ENCODE results near the gene SLC13A4.
"Not testable (repeated sequence)": the region's sequence is repeated elsewhere in the genome, so short reads cannot be mapped to it uniquely, and the experiment has no call there.

SLC13A4 gene, protein sequence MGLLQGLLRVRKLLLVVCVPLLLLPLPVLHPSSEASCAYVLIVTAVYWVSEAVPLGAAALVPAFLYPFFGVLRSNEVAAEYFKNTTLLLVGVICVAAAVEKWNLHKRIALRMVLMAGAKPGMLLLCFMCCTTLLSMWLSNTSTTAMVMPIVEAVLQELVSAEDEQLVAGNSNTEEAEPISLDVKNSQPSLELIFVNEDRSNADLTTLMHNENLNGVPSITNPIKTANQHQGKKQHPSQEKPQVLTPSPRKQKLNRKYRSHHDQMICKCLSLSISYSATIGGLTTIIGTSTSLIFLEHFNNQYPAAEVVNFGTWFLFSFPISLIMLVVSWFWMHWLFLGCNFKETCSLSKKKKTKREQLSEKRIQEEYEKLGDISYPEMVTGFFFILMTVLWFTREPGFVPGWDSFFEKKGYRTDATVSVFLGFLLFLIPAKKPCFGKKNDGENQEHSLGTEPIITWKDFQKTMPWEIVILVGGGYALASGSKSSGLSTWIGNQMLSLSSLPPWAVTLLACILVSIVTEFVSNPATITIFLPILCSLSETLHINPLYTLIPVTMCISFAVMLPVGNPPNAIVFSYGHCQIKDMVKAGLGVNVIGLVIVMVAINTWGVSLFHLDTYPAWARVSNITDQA

DNA sequence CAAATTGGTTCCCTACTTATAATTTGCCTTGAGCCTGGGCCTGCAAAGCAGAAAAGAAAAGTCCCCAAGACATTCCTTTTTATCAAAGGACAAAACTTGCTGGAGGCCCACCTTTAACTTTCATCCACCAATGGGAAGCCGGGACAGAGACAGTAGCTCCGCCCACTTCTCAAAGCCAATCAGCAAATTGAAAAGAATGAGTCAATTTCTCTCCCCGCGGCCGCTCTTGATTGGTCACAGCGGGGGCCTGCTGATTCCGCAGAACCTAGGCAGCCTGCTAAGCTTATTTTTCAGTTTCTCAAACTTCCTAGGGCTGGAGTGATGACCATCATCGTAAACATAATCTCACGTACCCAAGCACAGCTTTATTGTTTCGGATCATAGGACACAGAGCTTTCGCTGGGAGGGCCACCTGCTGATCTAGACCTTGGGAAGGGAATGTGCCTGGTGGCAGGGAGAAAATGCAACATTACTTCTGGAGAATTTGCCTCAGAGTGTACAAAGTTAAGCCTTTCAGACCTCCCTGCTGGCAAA is at the start of gene SLC13A4:
SLC13A4 (minus strand) TSS at position 51 of the 534 bp plus-strand sequence. CDS start 690 bp downstream, outside the sequence.
- ATAC-seq, result no peak

DNA sequence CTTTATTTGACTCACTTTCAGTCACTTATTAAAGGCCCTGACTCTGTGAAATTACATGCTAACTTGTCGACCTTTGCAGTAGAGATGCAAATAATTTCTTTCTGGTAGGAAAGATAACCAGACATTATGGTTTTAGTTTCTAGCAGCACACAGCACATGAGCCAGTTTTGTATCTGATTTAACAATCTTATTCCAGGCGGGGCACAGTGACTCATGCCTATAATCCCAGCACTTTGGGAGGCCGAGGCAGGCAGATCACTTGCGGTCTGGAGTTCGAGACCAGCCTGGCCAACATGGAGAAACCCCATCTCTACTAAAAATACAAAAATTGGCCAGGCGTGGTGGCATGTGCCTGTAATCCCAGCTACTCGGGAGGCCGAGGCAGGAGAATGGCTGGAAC is 47.9 kb upstream of the SLC13A4 start:
- ATAC-seq, result not testable (repeated sequence)

DNA sequence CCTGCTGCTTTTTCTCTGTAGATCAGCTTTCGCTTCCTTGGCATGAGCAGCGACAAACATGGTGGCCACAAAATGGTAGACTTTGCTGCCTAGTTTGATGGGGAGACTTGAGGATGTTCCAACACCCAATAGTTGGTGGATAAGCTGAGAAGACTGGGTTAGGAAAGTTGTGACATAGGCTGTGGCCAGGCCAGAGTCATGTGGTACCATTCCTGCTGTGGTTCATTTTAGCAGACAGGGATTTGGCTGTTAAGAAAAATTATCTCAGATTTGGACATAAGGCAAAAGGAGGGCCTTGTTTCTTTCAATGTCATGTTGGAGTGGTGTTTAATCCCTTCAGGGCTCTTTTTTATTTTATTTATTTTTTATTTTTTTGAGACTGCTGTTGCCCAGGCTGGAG is 47.2 kb upstream of the SLC13A4 start:
- ATAC-seq, result no peak

DNA sequence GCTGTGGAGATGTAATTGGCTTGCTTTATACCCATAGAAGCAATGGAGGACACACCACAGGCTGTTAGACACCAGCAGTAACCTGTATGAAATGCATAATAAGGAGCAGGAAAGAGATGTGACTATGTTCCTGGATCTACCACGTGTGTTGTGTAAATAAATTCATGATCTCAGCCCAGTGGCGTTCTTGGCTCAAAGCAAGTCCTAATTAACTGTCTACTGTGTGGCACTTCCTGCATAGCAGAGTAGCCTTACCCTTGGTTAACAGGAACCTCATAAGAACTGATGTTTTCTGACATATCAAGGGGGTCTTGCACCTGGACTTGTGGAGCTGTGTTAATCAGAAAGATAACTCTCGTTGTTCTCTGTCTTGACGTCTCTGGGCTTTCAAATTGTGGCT is 46.3 kb upstream of the SLC13A4 start:
- ATAC-seq, result no peak

DNA sequence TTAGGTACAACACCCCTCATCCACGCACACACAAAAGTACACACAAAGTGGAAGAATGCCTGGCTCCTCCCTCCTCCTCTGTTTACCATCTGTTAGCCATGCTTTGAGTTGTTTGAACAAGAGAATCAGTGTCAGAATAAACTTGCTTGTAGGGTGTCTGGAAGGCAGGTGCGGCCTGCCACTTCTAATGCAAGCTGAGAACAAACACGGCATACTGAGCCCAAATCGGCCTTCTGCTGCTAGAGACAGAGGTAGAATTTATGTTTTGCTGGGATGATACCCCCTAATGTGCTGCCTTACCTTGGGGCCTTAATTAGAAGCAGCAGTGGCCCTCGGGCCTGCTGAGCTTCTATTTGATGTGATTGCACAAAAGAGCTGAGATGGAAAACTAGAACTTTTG is 45.5 kb upstream of the SLC13A4 start:
- ATAC-seq, result no peak

DNA sequence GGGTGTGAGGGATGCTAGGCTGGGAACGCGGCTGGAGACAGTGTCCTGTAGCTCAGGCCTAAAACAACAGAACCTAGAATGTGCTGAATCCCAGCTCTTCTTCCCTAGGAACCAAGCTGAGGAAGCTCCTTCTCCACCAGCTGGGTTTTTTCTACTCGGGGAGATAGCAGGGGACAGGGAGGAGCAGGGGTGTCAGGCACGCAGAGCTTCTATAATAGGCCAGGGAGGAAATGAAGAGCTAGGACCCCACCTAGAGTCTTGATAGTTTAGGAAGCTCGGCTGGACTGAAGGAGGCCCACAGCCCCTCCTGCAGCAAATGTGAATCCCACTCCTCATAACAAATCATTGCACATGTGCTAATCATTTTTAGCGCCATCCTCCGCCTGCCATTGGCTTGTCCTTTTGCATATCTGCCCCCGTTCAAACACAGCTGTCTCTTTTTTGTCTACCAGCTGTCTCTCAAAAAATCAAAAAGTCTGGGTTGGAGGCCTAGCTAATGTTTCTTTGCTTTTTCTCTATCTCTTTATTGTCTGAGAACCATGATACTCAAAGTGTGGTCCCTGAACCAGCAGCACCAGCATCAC is 44.7 kb upstream of the SLC13A4 start:
- ATAC-seq, result no peak

DNA sequence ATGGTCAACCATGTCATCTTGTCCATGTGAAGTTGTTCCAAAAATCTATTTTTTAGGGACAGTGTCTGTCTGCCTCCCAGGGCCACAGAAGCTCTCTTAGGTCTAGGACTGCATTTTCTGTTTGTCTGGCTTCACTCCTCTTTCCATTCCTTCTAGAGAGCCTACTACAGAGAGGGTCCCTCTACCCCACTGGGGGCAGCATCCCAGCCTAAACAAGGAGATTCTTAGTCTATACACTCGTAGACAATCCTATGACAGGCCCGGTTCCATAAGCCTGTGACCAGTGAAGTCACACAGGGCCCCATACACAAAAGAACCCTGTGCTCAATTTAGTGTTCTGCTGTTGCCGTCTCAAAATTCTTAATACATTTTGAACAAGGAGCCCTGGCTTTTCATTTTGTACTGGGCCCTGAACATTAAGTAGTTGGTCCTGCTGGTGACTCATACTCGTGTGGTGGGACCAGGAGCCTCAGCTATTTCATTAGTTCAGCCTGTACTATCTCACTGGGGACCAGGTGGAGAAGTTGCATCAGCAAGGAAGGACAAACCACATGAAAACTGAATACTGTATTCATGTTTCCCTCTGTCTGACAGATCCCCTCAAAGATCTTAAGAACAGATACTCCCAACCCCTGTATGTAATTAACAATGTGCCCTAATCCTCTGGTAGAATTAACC is 44.1 kb upstream of the SLC13A4 start:
- ATAC-seq, result no peak

DNA sequence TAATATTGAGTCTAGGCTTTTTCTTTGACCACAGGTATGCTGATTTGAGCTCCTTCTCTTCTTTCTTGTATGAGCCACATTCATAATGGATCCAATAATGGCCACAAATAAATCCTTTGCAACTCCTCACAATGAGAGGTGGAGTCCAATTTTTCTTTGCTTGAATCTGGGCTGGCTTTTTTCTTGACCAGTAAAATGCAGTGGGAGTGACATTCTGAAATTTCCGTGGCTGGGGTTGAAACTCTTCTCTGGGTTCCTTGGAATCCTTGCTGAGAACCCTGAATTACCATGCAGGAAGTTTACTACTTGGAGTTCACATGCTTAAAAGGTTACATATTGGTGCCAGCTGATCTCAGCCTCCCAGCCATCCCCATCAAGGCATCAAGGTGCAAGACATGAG is 43.1 kb upstream of the SLC13A4 start:
- no peak for ATAC-seq

DNA sequence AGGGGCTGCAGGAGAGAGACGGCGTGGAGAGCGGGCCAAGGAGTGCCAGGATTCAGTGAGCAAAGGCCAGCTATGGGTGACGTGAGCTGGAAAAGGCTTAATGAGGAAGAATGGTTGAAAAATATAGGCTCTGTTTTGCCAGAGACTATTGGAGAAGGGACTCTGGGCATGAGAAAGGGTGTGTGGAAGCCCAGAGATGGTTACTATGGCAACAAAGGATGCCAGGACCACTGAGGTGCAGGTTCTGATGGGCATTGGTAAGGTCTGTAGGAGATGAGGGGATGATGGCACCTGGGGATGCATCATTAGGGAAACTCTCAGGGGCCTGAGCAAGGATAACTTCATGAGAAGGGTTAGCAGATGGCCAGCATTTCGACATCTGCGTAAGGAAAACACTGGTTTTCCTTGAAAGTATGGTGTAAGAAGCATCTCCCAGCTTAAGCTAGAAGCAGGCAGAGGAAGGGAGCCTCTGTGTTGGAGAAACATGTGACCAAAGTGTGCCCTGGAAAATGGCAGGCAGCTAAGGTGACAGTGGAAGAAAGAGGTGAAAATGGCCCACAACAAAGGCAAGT is 42.2 kb upstream of the SLC13A4 start:
- no peak for ATAC-seq

DNA sequence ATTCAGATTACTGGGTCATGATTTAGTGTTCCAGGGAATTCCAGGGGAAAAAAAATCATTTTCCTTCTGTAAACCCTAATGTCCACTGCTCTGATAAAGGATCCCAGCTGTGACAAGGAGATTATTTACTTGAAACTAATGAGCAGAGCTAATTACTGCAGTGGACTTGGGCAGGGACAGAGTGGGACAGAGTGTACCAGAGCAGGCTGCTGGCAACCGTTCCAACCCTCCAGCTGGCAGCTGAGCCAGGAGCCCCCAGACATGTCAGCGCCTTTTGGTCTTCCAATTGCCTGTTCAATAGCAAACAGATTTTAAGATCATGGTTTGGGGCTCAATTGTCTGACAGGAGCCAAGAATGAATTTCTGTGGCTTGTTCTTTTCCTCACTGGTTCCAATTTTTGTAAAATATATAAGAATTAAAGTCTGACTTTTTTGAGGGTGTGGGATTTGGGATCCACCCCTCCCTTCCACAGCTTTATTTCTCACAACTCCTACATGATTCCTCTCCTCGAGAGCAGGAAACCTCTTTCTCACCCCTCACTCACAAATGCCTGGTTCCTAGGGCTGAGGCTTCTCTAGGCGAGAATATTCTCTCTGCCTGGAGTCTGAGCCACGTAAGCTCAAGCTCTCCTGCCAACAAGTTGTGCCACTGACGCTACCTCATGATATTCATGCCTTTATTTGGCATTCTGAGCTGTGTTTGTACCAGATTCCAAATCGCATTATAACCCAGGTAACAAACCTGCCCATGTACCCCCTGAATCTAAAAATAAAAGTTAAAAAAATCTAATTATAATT is 41.2 kb upstream of the SLC13A4 start:
- ATAC-seq, result no peak

DNA sequence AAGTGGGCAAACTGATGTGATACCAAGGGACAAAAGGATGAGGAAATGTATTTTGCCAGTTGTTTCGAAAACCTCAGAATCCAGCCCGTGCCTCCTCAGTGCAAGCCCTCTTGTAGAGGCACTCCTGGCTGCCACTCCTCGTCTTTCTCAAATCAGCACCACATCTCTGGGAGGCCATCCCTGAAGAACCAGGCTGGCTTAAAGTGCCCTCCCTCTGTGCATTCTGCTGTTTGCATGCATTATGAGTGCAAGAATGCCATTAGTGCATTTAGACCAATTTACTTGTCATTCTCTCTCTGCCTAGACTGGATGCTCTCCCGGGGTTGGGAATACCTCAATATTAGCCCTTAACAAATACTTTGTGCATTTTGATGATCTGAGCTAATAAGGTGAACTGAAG is 40.5 kb upstream of the SLC13A4 start:
- ATAC-seq, result no peak

DNA sequence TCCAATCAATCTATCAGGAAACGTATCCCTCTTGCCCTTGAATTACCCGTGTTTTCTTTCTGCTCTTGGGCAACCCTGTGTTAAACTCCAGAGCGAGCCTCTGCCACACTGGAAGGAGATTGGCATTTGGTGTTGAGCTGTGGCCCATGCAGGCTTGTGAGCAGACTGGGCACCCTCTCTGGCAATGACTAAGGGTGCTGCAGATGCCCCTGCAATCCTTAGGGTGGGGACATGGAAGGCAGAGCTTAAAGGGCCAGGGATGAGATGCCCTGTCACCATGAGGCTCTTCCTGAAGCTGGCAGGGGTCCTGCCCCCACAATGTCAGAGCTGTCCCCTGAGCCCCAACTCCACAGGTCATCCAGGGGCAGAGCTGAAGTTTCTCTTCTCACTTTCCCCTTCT is 40.1 kb upstream of the SLC13A4 start:
- no peak for ATAC-seq

DNA sequence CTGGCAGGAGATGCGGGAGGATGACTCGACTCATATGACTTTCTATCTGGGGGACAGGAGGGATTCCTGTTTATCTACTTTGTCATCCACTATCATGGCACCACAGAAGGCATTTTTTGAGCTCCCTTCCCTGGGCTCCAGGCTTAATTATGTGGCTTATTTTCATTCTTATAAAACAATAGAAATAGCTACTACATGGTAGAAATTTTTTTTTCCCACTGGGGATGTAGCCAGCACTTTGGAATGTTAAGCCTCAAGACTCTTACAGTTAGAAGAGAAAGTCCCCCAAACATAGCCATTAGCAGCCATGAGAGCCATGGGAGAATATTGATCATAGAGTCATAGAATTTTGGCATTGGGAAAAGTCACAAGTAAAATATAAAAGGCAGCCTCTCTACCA is 35.3 kb upstream of the SLC13A4 start:
- no peak for ATAC-seq

DNA sequence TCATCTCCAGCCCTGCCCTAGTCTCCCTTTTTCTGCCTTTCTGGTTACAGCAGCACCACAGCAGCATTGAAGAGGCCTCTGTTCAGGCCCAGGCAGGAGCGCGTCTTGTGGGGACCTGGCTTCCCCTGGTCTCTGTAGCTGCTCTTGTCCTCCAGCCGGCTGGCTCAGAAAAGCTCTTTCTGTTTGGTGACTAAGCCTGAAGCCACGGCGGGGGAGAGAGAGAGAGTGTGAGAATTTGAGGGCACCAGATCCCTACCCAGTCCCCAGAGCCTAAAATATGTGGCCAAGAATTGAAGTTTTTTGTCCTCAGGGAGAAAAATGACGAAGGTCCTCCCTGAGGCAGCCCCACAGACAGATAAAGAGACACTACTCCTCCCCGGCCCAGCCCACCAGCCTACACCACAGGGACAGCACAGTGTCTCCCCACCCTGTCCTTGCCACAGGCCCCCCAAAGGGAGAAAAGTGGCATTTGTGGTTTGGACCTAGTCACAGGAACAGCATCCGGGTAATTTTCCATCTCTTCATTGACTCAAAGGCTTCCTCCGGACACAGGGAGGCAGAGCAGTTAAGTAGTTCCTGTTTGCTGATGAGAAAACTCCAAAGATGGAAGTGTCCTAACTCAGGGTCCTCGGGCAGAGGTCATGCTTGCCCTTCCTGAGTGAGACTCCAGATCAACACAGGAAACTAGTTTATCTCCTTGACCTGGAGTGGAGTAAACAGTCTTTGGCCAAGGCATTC is 33.9 kb upstream of the SLC13A4 start:
- ATAC-seq, result no peak

DNA sequence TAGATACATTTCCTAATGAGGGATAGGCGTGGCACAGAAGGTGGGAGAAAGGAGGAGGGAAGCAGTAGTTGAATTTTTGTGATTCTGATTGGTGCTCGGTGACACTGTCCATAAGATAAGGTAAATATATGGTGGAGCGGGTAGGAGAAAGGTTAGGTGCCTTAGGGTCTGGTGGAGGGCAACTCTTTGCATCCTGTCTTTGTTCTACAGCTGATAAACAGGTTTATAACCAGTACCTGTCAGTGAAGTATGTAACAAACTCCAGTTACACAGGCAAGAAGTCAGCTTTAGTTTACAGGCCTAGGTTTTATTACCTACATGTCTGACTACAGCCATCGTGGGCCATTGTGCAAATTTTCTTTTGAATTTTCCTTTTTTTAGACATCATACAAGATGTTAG is 31.5 kb upstream of the SLC13A4 start:
- ATAC-seq, result no peak

DNA sequence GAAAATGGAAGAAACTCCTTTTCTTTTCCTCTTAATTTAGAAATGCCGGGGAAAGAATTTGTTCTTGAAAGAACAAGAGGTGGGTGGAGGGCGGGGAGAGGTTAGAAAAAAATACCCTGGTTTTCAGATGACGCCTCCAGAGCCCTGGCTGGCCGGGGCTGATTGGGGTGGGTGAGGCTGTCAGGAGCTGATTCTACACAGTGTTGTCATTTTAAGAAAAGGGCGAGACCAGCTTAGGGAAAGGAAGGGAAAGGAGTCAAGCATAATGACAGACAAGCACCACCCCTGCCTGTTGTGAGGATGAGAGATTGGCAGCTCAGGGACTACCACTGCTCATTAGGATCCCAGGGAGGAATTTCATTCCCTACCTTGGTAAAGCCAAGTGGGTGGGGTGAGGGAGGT is 30.5 kb upstream of the SLC13A4 start:
- ATAC-seq, result no peak

DNA sequence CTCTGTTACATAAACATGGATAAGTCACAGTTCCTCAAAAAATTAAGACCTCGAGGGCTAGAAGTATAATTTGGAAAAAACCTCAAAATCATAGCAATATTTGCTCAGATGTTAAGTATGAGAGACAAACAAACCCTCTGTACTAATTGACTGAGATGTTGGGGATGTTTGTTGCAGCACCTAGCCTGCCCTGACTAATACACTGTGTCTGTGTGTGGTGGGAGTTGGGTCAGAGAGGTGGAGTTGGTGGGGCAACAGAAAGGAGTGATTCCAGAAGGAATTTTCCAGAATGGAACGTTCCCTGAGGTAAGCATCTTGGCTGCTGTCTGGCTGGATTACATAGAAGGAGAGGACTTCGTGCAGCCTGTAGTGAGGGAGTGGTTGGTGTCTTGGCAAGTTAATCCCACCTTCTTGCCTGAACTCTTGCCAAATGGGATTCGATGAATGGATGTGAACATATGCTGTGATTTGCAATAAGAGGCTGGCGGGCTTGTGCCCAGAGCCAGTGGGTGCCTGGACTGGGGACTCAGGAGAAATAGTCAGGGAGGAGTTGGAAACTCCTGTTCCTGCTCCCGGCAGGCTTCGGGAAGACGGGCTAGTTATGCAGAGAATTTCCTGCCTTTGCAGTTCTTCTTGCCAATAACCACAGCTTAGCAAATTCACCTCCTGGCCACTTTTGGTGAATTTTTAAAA is 29.9 kb upstream of the SLC13A4 start:
- no peak for ATAC-seq

DNA sequence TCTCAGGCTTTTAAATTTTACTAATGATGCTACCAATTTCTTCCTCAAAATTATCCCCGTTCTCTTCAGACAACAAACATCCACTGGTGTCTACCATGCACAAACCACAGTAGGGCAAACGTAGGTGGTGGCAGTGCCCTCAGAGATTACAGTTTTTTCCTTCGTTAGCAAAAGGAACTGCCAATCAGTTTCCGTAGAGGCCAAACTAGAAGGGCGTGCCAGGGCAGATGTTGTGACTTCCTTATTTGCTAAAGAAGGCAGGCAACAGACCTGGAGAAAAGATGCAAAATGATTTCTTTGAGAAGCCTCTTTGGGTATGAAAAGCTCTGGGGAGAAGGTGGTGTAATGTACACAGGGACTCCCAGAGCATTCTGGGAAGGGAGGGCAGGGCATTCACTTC is 28.2 kb upstream of the SLC13A4 start:
- no peak for ATAC-seq

DNA sequence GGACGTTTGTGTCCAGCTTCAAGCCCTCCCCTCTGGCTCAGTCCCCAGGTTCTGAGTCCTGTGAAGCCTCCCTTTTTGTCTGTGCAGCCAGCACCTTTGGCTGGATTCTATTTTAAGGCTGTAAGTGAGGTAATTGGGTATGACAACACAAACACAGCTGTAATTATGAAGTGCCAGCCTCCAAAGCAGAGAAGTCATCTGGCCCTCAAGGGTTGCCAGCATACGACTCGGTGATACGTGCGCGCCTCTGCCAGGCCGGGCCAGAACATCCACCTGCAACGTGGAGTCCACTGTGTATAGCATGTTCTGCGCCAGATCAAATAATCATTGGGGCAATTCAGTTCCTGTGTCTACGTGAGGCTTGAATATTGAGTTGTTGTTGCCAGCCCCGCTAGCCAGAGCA is 27.4 kb upstream of the SLC13A4 start:
- ATAC-seq, result no peak

DNA sequence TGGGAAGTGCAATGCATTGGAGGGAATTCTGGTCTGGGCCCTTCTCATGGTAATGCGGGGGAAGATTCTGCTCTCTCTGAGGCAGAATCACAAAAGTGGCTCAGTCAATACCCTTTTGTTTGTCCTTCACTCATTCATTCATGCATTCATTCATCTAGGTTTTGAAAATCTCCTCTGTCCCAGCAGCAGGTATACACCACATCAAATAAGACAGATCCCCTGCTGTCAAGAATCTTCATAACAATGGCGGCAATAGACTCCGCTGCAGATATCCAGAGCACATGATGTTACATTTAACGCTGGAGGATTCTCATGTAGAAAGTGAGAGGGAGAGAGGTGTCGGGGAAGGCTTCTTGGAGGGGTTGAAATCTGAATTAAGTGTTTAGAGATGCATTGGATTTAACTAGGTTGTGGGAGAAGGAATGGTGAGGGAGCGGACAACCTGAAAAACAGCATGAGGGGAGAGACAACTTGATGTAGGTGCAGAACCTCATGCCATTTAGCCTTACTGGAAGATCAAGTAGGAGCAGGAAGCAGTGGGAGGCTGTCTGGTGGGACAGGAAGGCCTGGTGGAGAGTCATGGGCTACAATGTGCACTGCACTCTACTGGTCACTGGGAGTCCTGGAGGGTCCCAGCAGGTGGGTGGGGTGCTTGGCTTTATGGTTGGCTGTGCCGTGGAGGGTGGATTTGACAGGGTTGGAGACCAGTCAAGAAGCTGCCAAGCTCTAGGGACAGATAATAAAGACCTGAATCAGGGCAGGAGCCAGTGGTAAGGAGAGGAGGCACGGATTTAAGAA is 25.8 kb upstream of the SLC13A4 start:
- no peak for ATAC-seq
